GDM1 (cell line): Measurements from ENCODE around the gene COMT.

Experiments
- DNase-seq: peaks from one replicate; lab custom pipeline; 2025; lab: John Stamatoyannopoulos, UW

Gene COMT

DNA sequence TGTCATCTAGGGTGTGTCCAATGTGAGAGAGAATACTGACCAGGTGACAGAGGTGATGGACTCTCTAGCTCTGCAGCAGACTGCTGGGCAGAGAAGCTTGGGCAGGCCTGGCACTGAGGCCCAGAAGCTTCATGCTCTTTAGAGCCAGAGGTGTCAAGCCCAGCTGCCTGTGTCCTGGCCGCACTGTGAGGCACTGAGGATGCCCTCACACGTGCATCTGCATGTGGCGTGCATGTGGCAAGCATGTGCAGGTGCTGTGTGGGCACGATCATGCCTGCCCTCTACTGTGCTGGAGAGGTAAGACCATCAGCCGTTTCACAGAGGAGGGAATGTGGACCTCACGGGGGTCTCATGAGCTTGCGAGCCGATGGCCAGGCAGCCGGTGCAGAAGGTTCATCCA is 15.9 kb downstream of the COMT start:
- no peak for DNase-seq

GRCh38 chr22:19958083-19959042 is 16.8 kb downstream of the COMT start:
- DNase-seq, result no peak

- no peak for DNase-seq
These were observed 17.5 kb downstream of the COMT start for GRCh38 chr22:19959043-19959586.

- DNase-seq, result no peak
These were observed 18.3 kb downstream of the COMT start for GRCh38 chr22:19959587-19960490.

DNA sequence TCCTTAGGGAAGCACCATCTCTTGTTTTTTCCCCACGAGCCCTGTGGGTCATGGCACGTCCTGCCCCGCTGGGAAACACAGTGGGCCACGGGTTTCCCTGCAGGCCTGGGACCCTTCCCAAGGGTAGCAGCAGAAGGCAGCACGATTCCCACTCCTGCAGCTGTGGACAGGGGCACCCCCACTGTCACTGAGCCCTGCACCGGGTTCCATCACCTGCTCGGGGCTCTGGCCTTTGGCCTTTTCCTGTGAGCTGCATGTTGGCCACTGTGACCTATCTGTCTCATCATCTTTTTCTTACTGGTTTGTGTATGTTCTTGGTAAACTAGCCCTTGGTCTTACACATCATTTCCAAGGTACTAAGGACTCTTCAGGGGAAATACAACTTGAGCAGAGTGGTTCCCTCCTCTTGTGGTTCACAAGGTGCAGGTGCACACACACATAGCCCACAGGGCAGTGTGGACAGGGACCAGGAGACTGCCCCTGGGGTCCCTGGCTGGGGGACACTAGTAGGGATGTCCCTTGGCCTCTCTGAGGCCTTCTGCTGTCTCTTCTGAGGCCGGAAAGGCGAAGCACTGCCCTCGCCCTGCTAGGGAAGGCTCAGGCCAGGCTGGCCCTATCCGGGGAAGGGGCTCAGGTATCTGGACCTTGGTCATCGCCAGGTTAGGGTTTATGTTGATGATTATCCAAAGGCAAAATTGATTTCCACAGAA is 19.1 kb downstream of the COMT start:
- no peak for DNase-seq

DNA sequence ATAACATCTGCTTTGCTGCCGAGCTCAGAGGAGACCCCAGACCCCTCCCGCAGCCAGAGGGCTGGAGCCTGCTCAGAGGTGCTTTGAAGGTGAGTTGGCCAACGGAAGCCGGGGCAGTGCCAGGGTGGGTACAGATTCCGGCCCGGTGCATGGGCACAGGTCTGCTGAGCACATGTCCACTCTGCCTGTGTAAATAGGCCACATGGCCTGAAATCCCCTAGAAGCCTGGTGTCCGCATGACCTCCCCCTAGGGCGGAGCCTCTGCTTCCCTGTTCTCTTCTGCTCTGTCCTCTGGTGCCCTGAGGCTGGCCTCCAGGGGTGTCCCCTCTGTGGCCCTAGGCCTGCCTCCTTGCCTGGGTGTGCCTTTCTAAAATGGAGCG is 19.6 kb downstream of the COMT start:
- no peak for DNase-seq

GRCh38 chr22:19961868-19962245 is 20.3 kb downstream of the COMT start:
- DNase-seq, result no peak

GRCh38 chr22:19962246-19962908 is 20.8 kb downstream of the COMT start:
- peak; percentile 19 for DNase-seq

- no peak for DNase-seq
These were observed 21.6 kb downstream of the COMT start for GRCh38 chr22:19962909-19963806.

- no peak for DNase-seq
These were observed 22.5 kb downstream of the COMT start for GRCh38 chr22:19963863-19964642.

- no peak for DNase-seq
These were observed 23.3 kb downstream of the COMT start for GRCh38 chr22:19964701-19965386.

GRCh38 chr22:19965771-19966709 is 24.5 kb downstream of the COMT start:
- DNase-seq, result no peak

- DNase-seq, result no peak
These were observed 25.6 kb downstream of the COMT start for GRCh38 chr22:19966908-19967750.

- DNase-seq, result no peak
These were observed 26.4 kb downstream of the COMT start for GRCh38 chr22:19967850-19968449.

- DNase-seq, result no peak
These were observed 26.9 kb downstream of the COMT start for GRCh38 chr22:19968450-19968891.
